GM12892 (cell line): ENCODE data around the gene KLK14.

Experiments used
- DNase-seq: peaks from one replicate; pipeline ENCODE4 v3.0.0; 2011; ENCODE audit not compliant: insufficient read length
- FAIRE-seq: peaks from 2 replicates; lab custom pipeline; 2011; peaks lifted over from hg19 to GRCh38; lab: Jason Lieb, UNC
- POLR2A ChIP-seq: IDR thresholded peaks from 2 replicates; pipeline ENCODE4 v1.6.1; 2011; ENCODE audit warnings: low read depth, low read length, control low read depth
- POLR2AphosphoS5 ChIP-seq: IDR thresholded peaks from 2 replicates; pipeline ENCODE4 v1.6.1; 2011; ENCODE audit warnings: low read depth, low read length, control low read depth
- TAF1 ChIP-seq: IDR thresholded peaks from 2 replicates; pipeline ENCODE4 v1.6.1; 2011; ENCODE audit warnings: low read depth, mild to moderate bottlenecking, control low read depth, low read length, borderline replicate concordance

The KLK14 gene

DNA sequence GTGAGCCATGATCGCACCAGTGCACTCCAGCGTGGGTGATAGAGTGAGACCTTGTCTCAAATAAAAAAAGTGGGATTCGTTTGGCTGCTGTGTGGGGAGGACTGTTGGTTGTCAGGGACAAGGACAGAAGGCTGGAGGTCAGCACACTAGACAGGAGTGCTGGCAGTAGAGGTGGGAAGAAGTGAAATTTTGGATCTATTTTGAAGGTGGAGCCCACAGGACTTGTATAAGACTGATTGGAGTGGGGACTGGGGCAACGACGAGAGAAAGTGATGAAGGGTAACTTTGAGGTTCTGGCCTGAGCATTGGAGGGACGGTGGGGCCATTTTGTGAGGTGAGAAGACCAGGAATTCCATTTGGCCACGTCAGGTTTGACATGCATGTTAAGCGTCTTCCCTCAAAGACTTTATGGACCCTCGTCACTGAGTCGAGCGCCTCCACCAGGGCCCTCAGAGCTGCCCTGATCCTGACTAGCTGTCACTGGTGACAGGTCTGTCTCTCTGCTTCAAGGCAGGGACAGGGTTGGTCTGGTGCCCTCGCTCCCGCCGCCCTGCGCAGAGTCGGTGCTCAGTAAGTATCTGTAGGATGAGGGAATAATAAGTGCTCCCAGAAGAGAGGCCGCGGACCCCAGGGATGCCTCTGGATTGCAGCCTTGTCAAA, 24.8 kb upstream of the KLK14 start:
- DNase-seq (no peak), FAIRE-seq (peak; percentile 36)
- TF ChIP-seq POLR2AphosphoS5 (no peak), TAF1 (no peak; the same call in 1 of the 2 replicates), POLR2A (no peak)

DNA sequence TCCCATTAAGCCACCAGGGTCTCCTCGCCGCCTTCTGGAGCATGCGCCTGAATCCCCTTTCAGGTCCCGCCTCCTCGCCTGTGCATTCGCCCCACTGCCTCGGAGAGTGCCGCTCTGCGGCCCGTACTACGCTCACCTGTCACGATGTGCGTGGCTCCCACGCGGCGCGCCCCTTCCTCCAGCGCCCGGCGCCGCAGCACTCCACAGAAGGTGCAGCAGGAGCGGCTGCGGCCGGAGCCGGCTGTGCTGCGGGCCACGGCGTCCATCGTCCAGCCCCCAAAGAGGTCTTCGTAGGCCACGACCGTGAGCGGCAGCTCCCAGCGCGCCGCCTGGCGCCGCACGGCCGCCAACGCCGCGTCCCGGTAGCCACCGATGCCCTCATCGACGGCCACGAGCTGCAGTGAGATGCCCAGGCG, 21.2 kb upstream of the KLK14 start:
- DNase-seq (no peak), FAIRE-seq (no peak)
- TF ChIP-seq POLR2AphosphoS5 (no peak), POLR2A (no peak), TAF1 (no peak)

DNA sequence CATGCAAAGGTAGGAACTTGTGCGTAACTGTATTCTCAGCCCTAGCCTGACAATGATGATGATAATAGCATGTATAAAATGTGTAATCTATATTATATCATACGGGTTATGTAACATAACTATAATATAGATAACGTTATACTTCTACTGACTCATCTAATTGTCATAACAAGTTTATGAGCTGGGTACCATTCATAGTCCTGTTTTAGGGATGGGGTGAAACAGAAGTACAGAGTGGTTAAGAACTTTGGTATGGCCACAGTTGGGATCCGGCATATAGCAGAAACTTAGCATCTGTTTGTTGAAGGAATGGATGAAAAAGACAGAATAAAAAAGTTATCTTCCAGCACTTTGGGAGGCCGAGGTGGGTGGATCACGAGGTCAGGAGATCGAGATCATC, 20.3 kb upstream of the KLK14 start:
- TF ChIP-seq TAF1 (no peak), POLR2A (no peak), POLR2AphosphoS5 (no peak)
- no peak for FAIRE-seq
- DNase-seq, result no peak

DNA sequence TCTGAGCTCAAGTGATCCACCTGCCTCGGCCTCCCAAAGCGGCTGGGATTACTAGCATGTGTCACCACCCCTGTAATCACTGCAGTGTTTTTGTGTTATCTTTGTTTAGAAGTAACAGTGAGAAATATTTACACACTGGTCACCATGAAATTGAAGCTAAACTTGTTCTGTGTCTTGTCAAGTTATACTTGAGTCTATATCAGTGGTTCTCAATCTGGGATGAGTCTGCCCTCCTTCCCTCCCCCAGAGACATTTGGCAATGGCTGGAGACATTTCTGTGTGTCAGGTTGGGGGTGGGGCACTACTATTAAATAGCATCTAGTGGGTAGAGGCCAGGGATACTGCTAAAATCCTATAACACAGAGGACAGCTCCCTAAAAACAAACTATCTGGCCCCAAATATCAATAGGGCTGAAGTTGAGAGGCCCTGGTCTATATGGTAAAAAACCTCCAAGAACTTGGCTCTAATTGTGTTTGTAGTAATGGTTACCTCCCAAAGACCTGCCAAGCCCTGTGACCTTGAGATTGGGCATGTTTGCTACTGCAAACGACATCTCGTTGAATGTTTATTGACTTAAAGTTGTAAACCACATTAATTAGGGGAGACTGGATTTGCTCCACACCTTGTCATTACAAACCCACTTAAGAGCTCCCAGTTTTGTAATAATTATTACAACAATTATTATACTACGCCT, 18.6 kb upstream of the KLK14 start:
- DNase-seq, result no peak
- FAIRE-seq, result no peak

DNA sequence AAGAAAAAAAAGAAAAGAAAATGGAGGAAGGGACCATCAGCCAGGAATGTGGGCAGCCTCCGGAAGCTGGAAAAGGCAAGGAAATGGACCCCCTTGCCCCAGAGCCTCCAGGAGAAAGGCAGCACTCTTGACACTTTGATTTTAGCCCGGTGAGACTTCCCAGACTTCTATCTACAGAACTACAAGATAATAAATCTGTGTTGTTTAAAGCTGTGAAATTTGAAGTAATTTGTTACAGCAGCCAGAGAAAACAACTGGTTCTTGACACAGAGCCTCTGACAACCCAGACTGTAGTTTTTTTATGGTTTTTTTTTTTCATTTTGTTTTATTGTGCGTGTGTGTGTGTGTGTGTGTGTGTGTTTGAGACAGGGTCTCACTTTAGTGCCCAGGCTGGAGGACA, 17.9 kb upstream of the KLK14 start:
- FAIRE-seq (no peak), DNase-seq (no peak)
- TF ChIP-seq POLR2A (no peak), POLR2AphosphoS5 (no peak), TAF1 (no peak)

More for the DNA sequence above, 18.6 kb upstream of the KLK14 start:
- no peak for TF ChIP-seq TAF1
- TF ChIP-seq POLR2AphosphoS5, result no peak
- no peak for TF ChIP-seq POLR2A

DNA sequence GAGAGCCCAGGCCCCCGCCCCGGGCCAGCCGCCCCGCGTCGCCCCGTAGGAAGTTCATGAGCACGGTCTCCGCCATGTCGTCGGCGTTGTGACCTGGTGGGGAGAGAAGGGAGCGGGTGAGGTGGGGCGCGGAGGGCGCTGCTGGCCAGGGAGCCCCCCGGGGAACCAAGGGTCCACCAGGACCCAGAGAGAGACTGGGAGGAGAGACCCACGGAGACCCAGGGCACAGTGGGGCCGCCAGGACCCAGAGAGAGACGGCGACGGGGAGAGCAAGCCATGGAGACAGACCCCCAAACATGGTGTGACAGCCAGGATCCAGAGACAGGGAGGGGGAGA, 16.3 kb upstream of the KLK14 start:
- TF ChIP-seq POLR2A, result no peak
- no peak for TF ChIP-seq TAF1
- TF ChIP-seq POLR2AphosphoS5, result no peak
- no peak for DNase-seq
- FAIRE-seq, result no peak

DNA sequence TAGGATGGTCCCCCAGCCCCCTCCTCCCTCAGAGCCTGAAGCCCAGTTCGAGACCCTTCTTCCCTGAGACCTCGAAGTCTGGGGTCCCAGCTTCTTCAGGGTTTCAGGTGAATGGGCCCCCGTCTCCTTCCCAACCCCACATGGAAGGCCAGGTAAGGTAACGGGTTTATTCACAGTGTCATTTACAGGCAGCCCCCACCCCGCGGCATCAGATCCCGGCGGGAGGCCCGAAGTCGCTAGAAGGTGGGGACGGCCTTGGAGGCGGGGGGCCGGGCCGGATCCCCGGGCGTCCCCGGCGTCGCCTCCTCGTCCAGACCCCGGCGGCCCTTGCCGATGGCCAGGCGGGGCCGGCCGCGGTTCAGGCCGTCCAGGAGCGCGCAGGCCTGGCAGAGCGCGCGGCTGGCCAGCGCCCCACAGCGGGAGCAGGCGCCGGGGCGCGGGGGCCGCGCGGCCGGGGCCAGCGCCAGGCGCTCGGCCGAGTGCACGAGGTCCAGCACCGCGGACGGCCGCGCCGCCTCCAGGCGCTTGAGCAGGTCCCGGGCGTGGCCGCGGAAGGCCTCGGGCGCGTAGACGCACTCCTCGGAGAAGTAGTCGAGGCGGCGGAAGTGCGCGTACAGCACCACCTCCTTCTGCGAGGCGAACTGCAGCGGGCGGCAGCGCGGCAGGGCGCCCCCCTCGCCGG, 15.8 kb upstream of the KLK14 start:
- no peak for DNase-seq
- no peak for FAIRE-seq
- TF ChIP-seq POLR2AphosphoS5 (no peak), POLR2A (no peak), TAF1 (no peak)

DNA sequence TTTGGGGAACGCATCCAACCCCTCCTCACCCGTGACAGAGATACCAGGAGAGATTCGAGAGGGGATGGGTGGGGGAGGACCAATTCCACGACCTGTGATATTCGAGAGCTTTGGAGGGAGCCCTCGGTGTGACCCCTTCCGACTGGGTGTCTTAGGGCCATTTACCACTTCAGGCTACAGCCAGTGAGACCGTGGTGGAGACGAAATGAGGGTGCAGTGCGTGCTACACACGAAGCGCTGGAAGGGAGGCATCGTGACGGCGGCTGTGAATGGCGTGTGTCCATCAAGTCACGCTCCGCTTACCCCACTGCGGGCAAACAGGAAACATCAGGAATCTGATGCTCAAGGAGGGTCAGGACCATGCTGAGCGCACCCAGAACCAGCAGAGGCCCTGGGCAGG, 15.1 kb upstream of the KLK14 start:
- DNase-seq (no peak), FAIRE-seq (no peak)
- TF ChIP-seq POLR2AphosphoS5, result no peak
- no peak for TF ChIP-seq POLR2A
- TF ChIP-seq TAF1, result no peak

DNA sequence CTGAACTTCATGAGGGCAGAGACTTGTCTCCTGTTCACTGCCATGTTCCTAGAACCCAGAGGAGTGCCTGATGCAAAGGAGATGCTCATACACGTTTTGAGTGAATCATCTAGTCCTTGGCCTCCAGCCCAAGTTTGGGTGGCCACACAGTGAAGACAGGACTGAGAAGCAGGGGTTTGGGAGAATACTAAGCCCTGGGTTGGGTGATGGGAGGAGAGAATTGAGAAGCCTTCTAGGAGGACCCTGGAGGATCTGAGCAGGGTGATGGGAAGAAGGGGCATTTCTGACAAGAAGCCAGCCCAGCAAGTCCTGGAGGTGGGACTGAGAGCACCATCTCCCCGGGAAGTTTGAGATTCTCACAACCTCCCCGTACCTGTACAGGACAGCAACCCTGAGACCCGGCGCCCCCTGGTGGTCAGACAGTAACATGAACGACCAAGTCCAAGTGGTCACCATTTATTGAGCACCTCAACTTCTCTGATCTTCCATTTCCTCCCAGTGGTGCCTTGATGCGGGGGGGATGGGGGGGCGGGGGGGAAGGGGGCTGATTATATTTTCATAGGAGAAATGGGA, 14.6 kb upstream of the KLK14 start:
- DNase-seq, result peak; percentile 76
- no peak for FAIRE-seq
- TF ChIP-seq POLR2AphosphoS5 (no peak), TAF1 (no peak), POLR2A (no peak)

DNA sequence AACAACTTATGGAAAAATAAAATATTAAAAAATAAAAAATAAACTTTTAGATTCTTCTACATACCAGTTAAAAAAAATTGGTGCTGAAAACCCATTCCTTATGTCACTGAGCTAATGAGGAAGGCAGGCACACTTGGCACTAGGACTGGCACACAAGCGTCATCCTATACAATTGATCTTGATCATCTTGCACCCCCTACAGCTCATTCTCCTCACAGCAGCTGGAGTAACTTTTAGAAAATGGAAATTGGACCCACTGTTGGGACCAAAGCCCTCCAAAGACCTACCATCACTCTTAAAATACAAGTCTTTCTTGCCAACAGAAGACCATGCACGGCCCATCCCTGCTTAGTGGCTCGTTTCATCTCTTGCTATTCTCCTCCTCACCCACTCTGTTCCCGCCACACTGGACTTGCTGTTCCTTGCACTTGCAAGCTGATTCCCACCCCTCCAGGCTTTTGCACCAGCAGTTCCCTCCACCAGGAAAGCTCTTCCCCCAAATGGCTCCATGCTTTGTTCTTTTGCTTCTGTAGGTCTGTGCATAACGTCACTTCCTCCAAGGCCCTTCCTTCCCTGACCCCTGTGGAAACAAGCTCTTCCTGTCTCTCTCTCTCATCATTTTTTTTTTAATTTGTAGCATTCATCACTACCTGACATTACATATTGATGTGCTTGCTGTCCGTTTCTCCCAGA, 13.9 kb upstream of the KLK14 start:
- FAIRE-seq, result no peak
- DNase-seq, result no peak
- no peak for TF ChIP-seq POLR2AphosphoS5
- no peak for TF ChIP-seq POLR2A
- TF ChIP-seq TAF1, result no peak

DNA sequence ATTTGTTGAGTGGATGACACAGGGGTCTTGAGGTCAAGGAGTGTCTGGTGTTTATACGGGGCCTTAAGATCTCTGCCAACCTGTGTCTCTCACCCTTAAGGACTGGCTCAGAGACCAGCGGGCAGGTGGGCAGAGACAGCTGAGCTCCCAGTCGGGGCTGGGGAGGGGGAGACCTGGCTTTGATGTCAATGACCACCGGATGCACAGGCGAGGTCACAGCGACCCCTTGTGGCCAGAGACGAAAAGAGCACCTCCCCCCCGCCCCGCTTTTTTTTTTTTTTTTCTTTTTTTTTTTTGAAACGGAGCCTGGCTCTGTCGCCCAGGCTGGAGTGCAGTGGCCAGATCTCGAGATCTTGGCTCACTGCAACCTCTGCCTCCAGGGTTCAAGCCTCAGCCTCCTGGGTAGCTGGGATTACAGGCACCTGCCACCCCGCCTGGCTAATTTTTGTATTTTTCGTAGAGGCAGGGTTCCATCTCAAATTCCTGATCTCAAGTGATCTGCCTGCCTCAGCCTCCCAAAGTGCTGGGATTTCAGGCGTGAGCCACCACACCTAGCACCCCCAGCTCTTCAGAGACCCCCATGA, 12.1 kb upstream of the KLK14 start:
- TF ChIP-seq POLR2AphosphoS5 (no peak), POLR2A (no peak), TAF1 (no peak)
- DNase-seq, result peak; percentile 58
- peak; percentile 69 for FAIRE-seq
